CD8-positive, alpha-beta memory T cell (primary cell): ENCODE data around the gene CKAP5. TPM values are rescaled to one million over a fixed set of nuclear protein-coding genes. Genes with fewer than 3 reads are reported as not detected.

Source experiments
- CTCF ChIA-PET: fragments of 350-600 bp; sonication (Branson Sonifier 250); formaldehyde crosslinking; loops from one replicate; lab custom pipeline; 2021; ENCODE audit warnings: antibody characterized with exemption; lab: Charles Lee
- POLR2A ChIA-PET: fragments of 350-600 bp; sonication (Branson Sonifier 250); formaldehyde crosslinking; loops from one replicate; lab custom pipeline; 2021; ENCODE audit warnings: antibody characterized with exemption; lab: Charles Lee
- DNase-seq, 5 donors: peaks; one replicate each; pipeline versions ENCODE4 v3.0.0 to v3.0.0-alpha.2; 2020 to 2022; ENCODE audit warnings: mixed read lengths in 1 of 5
- H3K27ac ChIP-seq: one replicate; pipeline ENCODE4 v1.7.0; 2013; ENCODE audit warnings: low read depth, mild to moderate bottlenecking, low read length, moderate library complexity
- H3K27me3 ChIP-seq: 2 replicates; pipeline ENCODE4 v1.7.0; 2013; ENCODE audit warnings: low read length, mild to moderate bottlenecking; ENCODE audit not compliant: insufficient read depth, poor library complexity, severe bottlenecking
- H3K36me3 ChIP-seq: 2 replicates; pipeline ENCODE4 v1.7.0; 2013; ENCODE audit warnings: mild to moderate bottlenecking, low read length, moderate library complexity; ENCODE audit not compliant: insufficient read depth
- H3K4me1 ChIP-seq: 2 replicates; pipeline ENCODE4 v1.7.0; 2013; ENCODE audit warnings: mild to moderate bottlenecking, low read length, moderate library complexity; ENCODE audit not compliant: insufficient read depth
- H3K4me3 ChIP-seq: 2 replicates; pipeline ENCODE4 v1.7.0; 2013; ENCODE audit warnings: mild to moderate bottlenecking, low read length
- H3K9me3 ChIP-seq: 2 replicates; pipeline ENCODE4 v1.7.0; 2013; ENCODE audit warnings: mild to moderate bottlenecking, low read length
- H3K27ac Mint-ChIP-seq, 8 donors: one replicate each; pipeline ENCODE4 v1.8.0; 2020 to 2021; ENCODE audit warnings: mixed read lengths in 8 of 8, mild to moderate bottlenecking in 6 of 8, inconsistent platforms in 3 of 8, moderate library complexity in 3 of 8
- H3K27me3 Mint-ChIP-seq, 2 donors: one replicate each; pipeline ENCODE4 v1.8.0; 2020 to 2021; ENCODE audit warnings: mixed read lengths in 2 of 2, mild to moderate bottlenecking in 1 of 2, moderate library complexity in 1 of 2
- H3K36me3 Mint-ChIP-seq, 3 donors: one replicate each; pipeline ENCODE4 v1.8.0; 2020 to 2021; ENCODE audit warnings: mixed read lengths in 3 of 3, inconsistent platforms in 1 of 3, mild to moderate bottlenecking in 1 of 3
- H3K4me1 Mint-ChIP-seq, 3 donors: one replicate each; pipeline ENCODE4 v1.8.0; 2020 to 2021; ENCODE audit warnings: mixed read lengths in 3 of 3, inconsistent platforms in 1 of 3, mild to moderate bottlenecking in 1 of 3
- H3K4me3 Mint-ChIP-seq, 7 donors: one replicate each; pipeline ENCODE4 v1.8.0; 2020 to 2021; ENCODE audit warnings: mixed read lengths in 7 of 7, mild to moderate bottlenecking in 6 of 7, moderate library complexity in 4 of 7, inconsistent platforms in 2 of 7
- H3K9me3 Mint-ChIP-seq, 5 donors: one replicate each; pipeline ENCODE4 v1.8.0; 2020 to 2022; ENCODE audit warnings: mixed read lengths in 5 of 5, mild to moderate bottlenecking in 3 of 5, moderate library complexity in 2 of 5, inconsistent platforms in 1 of 5
- polyA plus RNA-seq: library from polyadenylated mRNA; unstranded; fragments of 300-500 nt; fragmentation: Illumina TruSeq; gene quantifications from one replicate; pipeline ENCODE4 v1.2.3, GENCODE V29; 2021
- total RNA-seq, 2 experiments: library from RNA; stranded (reverse); gene quantifications; one replicate each; pipeline ENCODE4 v1.2.3, GENCODE V29; 2021

Gene CKAP5
- total and polyA plus RNA-seq, 3 experiments from 2014 or later = 14.2 to 127 (median 114) TPM

DNA sequence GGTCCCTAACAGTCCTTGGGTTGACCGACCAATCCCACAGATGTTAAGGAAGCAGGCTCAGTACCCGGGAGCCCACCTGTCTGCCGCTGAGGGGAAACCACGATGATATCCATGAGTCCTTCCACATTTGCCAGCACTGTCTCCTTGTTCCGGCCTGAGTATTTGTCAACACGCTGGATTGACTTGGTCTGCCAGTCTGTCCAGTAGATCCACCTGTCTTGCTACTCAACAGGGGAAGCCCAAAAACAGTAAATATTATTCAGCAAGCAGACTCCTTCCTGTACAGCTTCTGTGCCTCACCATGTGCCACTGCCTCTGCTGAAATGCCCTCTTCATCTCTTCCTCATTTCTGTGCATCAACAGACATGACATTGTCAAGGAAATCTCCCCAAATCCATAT, 22.8 kb upstream of the CKAP5 start:
- peaks cover 6 to 25% of the 10 kb centered on the region in 2 donors for H3K27me3 Mint-ChIP-seq
- no peaks in the 10 kb centered on the region for H3K4me1 ChIP-seq
- no peak for DNase-seq
- no peaks in the 10 kb centered on the region for H3K9me3 Mint-ChIP-seq
- ChIA-PET POLR2A (interaction anchor here (0.6 kb wide), 1 partner anchor 108 kb away, joined by 3 read pairs; no protein-coding TSS in a partner anchor), CTCF (no interaction called here)
- no peaks in the 10 kb centered on the region for H3K27me3 ChIP-seq
- no peak overlapping the region for H3K4me3 Mint-ChIP-seq
- H3K27ac ChIP-seq = no peak overlapping the region
- no peak overlapping the region for H3K4me3 ChIP-seq
- H3K36me3 Mint-ChIP-seq = no peaks in the 10 kb centered on the region
- no peak overlapping the region for H3K27ac Mint-ChIP-seq
- no peaks in the 10 kb centered on the region for H3K9me3 ChIP-seq
- no peaks in the 10 kb centered on the region for H3K4me1 Mint-ChIP-seq
- H3K36me3 ChIP-seq = no peaks in the 10 kb centered on the region

- H3K27ac Mint-ChIP-seq = no peak overlapping the region
- H3K4me1 Mint-ChIP-seq = no peaks in the 10 kb centered on the region
- no peak overlapping the region for H3K4me3 Mint-ChIP-seq
- H3K27me3 Mint-ChIP-seq = peaks cover 0 to 23% of the 10 kb centered on the region in 2 donors
- no peaks in the 10 kb centered on the region for H3K36me3 Mint-ChIP-seq
- CTCF ChIA-PET = interaction anchor here (1.4 kb wide), 1 partner anchor 295 kb away, joined by 3 read pairs; no protein-coding TSS in a partner anchor
- no peaks in the 10 kb centered on the region for H3K4me1 ChIP-seq
- DNase-seq = no peak
- H3K4me3 ChIP-seq = no peak overlapping the region
- no peak overlapping the region for H3K27ac ChIP-seq
- no peaks in the 10 kb centered on the region for H3K36me3 ChIP-seq
- H3K27me3 ChIP-seq = no peaks in the 10 kb centered on the region
- POLR2A ChIA-PET = no interaction called here
- no peaks in the 10 kb centered on the region for H3K9me3 ChIP-seq
- H3K9me3 Mint-ChIP-seq = no peaks in the 10 kb centered on the region
These were observed 19.3 kb upstream of the CKAP5 start for GRCh38 chr11:46865340-46865739.

GRCh38 chr11:46860218-46860617, 14.1 kb upstream of the CKAP5 start:
- no peaks in the 10 kb centered on the region for H3K4me1 ChIP-seq
- H3K27ac Mint-ChIP-seq = no peak overlapping the region
- H3K4me3 ChIP-seq = no peak overlapping the region
- H3K27me3 Mint-ChIP-seq = peaks cover 6 to 17% of the 10 kb centered on the region in 2 donors
- no peaks in the 10 kb centered on the region for H3K27me3 ChIP-seq
- H3K4me3 Mint-ChIP-seq = no peak overlapping the region
- H3K36me3 Mint-ChIP-seq = no peaks in the 10 kb centered on the region
- no peak overlapping the region for H3K27ac ChIP-seq
- no peak for DNase-seq
- CTCF ChIA-PET = no interaction called here
- POLR2A ChIA-PET = no interaction called here
- no peaks in the 10 kb centered on the region for H3K36me3 ChIP-seq
- no peaks in the 10 kb centered on the region for H3K9me3 Mint-ChIP-seq
- no peaks in the 10 kb centered on the region for H3K9me3 ChIP-seq
- H3K4me1 Mint-ChIP-seq = no peaks in the 10 kb centered on the region

DNA sequence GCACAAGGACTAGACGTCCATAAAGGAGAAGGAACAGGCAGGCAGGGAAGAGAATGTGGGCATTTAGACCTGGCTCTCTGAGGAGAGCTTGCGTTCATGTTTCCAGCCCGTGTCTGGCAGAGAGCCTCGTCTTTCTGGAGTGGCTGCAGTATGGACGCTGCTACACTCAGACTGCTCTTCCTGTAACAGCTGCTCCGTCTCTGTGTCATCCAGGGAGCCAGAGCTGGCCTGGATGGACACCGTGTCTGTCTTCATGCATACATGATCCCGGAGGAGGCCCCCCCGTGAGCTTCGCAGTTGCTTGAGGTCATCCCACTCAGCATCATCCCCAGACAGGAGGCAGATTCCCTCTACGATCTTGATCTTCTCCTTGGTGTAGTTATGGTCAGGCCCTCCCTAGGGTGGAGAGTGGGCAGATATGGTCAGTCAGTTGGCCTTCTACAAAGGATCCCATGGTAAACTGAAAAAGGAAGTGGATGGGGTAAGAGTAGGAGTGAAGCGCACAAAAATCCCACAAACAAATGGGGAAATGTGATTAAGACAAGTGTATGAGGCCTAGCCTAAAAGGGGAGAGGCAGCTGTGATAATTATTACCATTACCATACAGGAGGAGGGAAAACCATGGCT, 13.0 kb upstream of the CKAP5 start:
- no peak for DNase-seq
- no peaks in the 10 kb centered on the region for H3K36me3 Mint-ChIP-seq

DNA sequence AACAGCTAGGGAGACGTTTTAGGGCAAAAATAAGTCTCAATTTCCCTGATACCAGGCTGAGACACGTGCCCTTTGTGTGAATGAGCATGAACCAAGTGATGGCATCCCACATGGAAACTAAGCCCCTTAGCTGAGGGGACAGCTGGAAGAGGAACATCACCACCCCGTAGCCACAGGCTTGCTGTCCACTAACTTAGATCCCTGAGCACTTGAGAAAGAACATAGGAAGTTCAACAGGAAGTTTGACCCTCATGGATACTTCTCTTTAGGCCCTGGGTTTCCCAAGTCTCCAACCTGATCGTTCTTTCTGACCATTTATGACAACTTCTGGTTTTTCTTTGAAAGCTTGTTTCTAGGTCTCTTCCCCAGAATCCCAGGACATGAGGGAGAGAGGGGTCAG, 11.6 kb upstream of the CKAP5 start:
- H3K4me3 ChIP-seq = no peak overlapping the region
- ChIA-PET CTCF (no interaction called here), POLR2A (no interaction called here)
- no peak overlapping the region for H3K27ac ChIP-seq
- H3K27me3 Mint-ChIP-seq = peaks cover 6 to 13% of the 10 kb centered on the region in 2 donors
- no peak overlapping the region for H3K27ac Mint-ChIP-seq
- no peaks in the 10 kb centered on the region for H3K4me1 ChIP-seq
- H3K36me3 Mint-ChIP-seq = no peaks in the 10 kb centered on the region
- no peak for DNase-seq
- no peaks in the 10 kb centered on the region for H3K9me3 ChIP-seq
- no peaks in the 10 kb centered on the region for H3K4me1 Mint-ChIP-seq
- no peaks in the 10 kb centered on the region for H3K9me3 Mint-ChIP-seq
- H3K27me3 ChIP-seq = no peaks in the 10 kb centered on the region
- H3K36me3 ChIP-seq = no peaks in the 10 kb centered on the region
- no peak overlapping the region for H3K4me3 Mint-ChIP-seq

More for the DNA sequence above, 13.0 kb upstream of the CKAP5 start:
- Histone ChIP-seq H3K4me1 (no peaks in the 10 kb centered on the region), H3K27me3 (no peaks in the 10 kb centered on the region), H3K4me3 (no peak overlapping the region), H3K9me3 (no peaks in the 10 kb centered on the region), H3K27ac (no peak overlapping the region), H3K36me3 (no peaks in the 10 kb centered on the region)
- CTCF ChIA-PET = no interaction called here
- H3K27me3 Mint-ChIP-seq = peaks cover 6 to 13% of the 10 kb centered on the region in 2 donors
- POLR2A ChIA-PET = no interaction called here
- H3K27ac Mint-ChIP-seq = no peak overlapping the region
- no peaks in the 10 kb centered on the region for H3K4me1 Mint-ChIP-seq
- no peak overlapping the region for H3K4me3 Mint-ChIP-seq
- no peaks in the 10 kb centered on the region for H3K9me3 Mint-ChIP-seq

DNA sequence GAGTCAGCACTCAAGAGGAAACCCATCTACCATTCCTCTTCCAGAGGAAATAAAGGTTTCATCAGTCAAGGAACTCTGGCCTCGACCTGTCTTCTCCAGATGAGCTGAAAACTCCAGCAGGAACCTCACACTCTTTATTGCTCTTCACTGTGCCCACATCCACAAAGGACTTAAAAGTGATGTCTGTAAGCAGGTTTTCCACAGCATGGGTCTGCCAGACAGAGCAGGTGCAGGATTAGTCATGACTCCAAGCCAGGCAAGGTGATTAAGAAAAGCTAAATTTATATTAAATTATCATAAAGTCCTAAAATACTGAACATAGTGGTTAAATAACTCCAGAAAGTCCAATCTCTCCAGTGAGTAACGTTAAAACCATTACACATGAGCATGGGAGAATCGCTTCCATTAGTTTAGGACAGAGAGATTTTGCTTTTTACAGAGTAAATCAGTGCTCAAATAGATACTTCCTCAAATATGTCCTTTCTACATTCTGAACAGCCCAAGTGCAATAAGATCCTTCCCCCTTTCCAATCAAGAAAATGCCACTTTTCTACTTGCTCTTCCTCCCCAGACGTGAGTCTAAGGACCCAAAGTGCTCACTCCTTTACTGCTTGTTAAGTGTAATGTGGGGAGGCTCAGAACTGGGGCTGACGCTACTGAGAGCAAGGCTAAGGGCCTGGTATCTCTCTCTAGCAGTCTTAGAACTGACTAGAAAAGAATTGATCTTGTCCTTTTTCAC, 10.7 kb upstream of the CKAP5 start:
- no peak for DNase-seq
- ChIA-PET CTCF (no interaction called here), POLR2A (no interaction called here)
- H3K4me3 ChIP-seq = no peak overlapping the region
- no peaks in the 10 kb centered on the region for H3K36me3 ChIP-seq
- no peak overlapping the region for H3K27ac ChIP-seq
- no peaks in the 10 kb centered on the region for H3K27me3 ChIP-seq
- Mint-ChIP-seq H3K36me3 (no peaks in the 10 kb centered on the region), H3K9me3 (no peaks in the 10 kb centered on the region), H3K4me3 (no peak overlapping the region), H3K27ac (no peak overlapping the region), H3K4me1 (no peaks in the 10 kb centered on the region), H3K27me3 (peaks cover 9 to 13% of the 10 kb centered on the region in 2 donors)
- no peaks in the 10 kb centered on the region for H3K4me1 ChIP-seq
- H3K9me3 ChIP-seq = no peaks in the 10 kb centered on the region

DNA sequence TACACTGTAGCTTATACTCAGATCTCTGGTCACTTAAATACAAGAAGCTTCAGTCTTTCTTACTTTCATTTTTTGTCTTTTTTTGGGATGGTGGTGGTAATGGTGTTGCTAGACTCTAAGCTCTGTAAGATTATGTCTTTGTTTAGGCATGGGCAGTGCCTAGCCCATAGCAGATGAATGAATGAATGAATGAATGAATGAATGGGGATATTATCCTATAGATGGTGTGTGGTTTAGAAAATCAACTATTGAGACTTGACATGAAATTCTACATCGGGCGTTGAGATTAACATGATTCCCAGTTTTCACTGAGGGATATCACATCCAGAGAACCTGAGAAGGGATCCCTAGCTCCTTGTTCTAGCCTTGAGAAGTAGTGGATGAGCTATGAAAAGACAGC, 9.8 kb upstream of the CKAP5 start:
- H3K27ac Mint-ChIP-seq = peak overlapping the region in 1 of 8 donors; percentile 24
- Histone ChIP-seq H3K27ac (no peak overlapping the region), H3K36me3 (no peaks in the 10 kb centered on the region), H3K4me1 (no peaks in the 10 kb centered on the region), H3K27me3 (no peaks in the 10 kb centered on the region), H3K4me3 (no peak overlapping the region), H3K9me3 (no peaks in the 10 kb centered on the region)
- ChIA-PET CTCF (no interaction called here), POLR2A (no interaction called here)
- no peak overlapping the region for H3K4me3 Mint-ChIP-seq
- DNase-seq = no peak
- no peaks in the 10 kb centered on the region for H3K9me3 Mint-ChIP-seq
- no peaks in the 10 kb centered on the region for H3K36me3 Mint-ChIP-seq
- no peaks in the 10 kb centered on the region for H3K4me1 Mint-ChIP-seq
- H3K27me3 Mint-ChIP-seq = peaks cover 9 to 12% of the 10 kb centered on the region in 2 donors

DNA sequence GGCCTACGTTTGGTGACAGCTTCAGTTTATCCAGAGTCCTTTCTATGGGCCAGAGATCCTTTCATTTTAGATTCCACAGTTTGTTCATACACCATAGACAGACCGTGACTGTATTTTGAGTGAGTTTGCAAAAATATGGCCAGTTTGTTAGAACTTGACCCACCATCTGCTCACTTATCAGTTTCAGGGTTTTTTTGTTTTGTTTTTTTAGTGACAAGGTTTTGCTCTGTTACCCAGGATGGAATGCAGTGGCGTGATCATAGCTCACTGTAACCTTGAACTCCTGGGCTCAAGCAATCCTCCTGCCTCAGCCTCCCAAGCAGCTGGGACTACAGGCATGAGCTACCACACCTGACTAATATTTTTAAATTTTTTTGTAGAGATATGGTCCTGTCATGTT, 9.1 kb upstream of the CKAP5 start:
- Histone ChIP-seq H3K36me3 (no peaks in the 10 kb centered on the region), H3K4me3 (no peak overlapping the region), H3K4me1 (no peaks in the 10 kb centered on the region), H3K27ac (no peak overlapping the region), H3K9me3 (no peaks in the 10 kb centered on the region), H3K27me3 (no peaks in the 10 kb centered on the region)
- Mint-ChIP-seq H3K27me3 (peaks cover 5 to 9% of the 10 kb centered on the region in 2 donors), H3K36me3 (no peaks in the 10 kb centered on the region), H3K27ac (no peak overlapping the region), H3K9me3 (no peaks in the 10 kb centered on the region), H3K4me1 (no peaks in the 10 kb centered on the region), H3K4me3 (no peak overlapping the region)
- ChIA-PET POLR2A (no interaction called here), CTCF (no interaction called here)
- no peak for DNase-seq
